ENCODE measurements around the gene C19orf18.
"Not testable (repeated sequence)": the region's sequence is repeated elsewhere in the genome, so short reads cannot be mapped to it uniquely, and the experiment has no call there.

C19orf18 gene

GRCh38 chr19:57949702-57950101 is 24.6 kb downstream of the C19orf18 start:
- DNase-seq: no peak
- in situ Hi-C loops (cut with MboI; ENCODE audit: low pct_unique_long_range_greater_than_20kb, low sequenced_read_pairs): no loop called here

- in situ Hi-C loops (cut with MboI; ENCODE audit: low pct_unique_long_range_greater_than_20kb, low sequenced_read_pairs): no loop called here
- DNase-seq: no peak
These were observed 25.0 kb downstream of the C19orf18 start for GRCh38 chr19:57949296-57949695.

- in situ Hi-C loops (cut with MboI; ENCODE audit: low pct_unique_long_range_greater_than_20kb, low sequenced_read_pairs): no loop called here
- DNase-seq: peak; percentile 97
These were observed 26.8 kb downstream of the C19orf18 start, which contains the start of gene ZNF256 for GRCh38 chr19:57947419-57948134. Gene ZNF256 (minus strand): TSS chr19:57947706. CDS start chr19:57947474, 232 bp downstream.

- in situ Hi-C loops (cut with MboI; ENCODE audit: low pct_unique_long_range_greater_than_20kb, low sequenced_read_pairs): no loop called here
- no peak for DNase-seq
These were observed 27.3 kb downstream of the C19orf18 start for GRCh38 chr19:57947088-57947418.

GRCh38 chr19:57946316-57946715 is 28.0 kb downstream of the C19orf18 start:
- DNase-seq: no peak
- in situ Hi-C loops (cut with MboI; ENCODE audit: low pct_unique_long_range_greater_than_20kb, low sequenced_read_pairs): no loop called here

GRCh38 chr19:57941593-57941992 is 32.7 kb downstream of the C19orf18 start:
- in situ Hi-C loops (cut with MboI; ENCODE audit: low pct_unique_long_range_greater_than_20kb, low sequenced_read_pairs): no loop called here

GRCh38 chr19:57935731-57936130 is 38.6 kb downstream of the C19orf18 start:
- DNase-seq: no peak
- in situ Hi-C loops (cut with MboI; ENCODE audit: low pct_unique_long_range_greater_than_20kb, low sequenced_read_pairs): no loop called here

More at GRCh38 chr19:57941593-57941992, 32.7 kb downstream of the C19orf18 start:
- peak; percentile 11 for DNase-seq

- in situ Hi-C loops (cut with MboI; ENCODE audit: low pct_unique_long_range_greater_than_20kb, low sequenced_read_pairs): no loop called here
- DNase-seq: no peak
These were observed 39.3 kb downstream of the C19orf18 start, which contains the start of gene ZNF418 for GRCh38 chr19:57934820-57935665. Gene ZNF418 (minus strand): TSS chr19:57935402. CDS start chr19:57933822, 1,580 bp downstream.

GRCh38 chr19:57927587-57927986 is 46.7 kb downstream of the C19orf18 start:
- in situ Hi-C loops (cut with MboI; ENCODE audit: low pct_unique_long_range_greater_than_20kb, low sequenced_read_pairs): no loop called here
- no peak for DNase-seq

GRCh38 chr19:57916168-57916995 is 58.0 kb downstream of the C19orf18 start, which contains the start of gene ZNF417:
Gene ZNF417 (minus strand): TSS chr19:57916592. CDS start chr19:57916411, 181 bp downstream.
- DNase-seq: peak; percentile 88
- in situ Hi-C loops (cut with MboI; ENCODE audit: low pct_unique_long_range_greater_than_20kb, low sequenced_read_pairs): not testable (repeated sequence)

GRCh38 chr19:57914531-57914930 is 59.8 kb downstream of the C19orf18 start:
- in situ Hi-C loops (cut with MboI; ENCODE audit: low pct_unique_long_range_greater_than_20kb, low sequenced_read_pairs): no loop called here
- DNase-seq: no peak
